Liver (tissue), 9 donors: ENCODE measurements around the gene S1PR1. TPM values are rescaled to one million over a fixed set of nuclear protein-coding genes. Genes with fewer than 3 reads are reported as not detected.

Experiments
- DNase-seq: peaks from one replicate; pipeline ENCODE4 v3.0.0-alpha.2; 2017; ENCODE audit warnings: low spot score
- H3K27ac ChIP-seq, 2 donors: one replicate each; pipeline ENCODE4 v1.7.0; 2013; ENCODE audit warnings: inconsistent platforms in 2 of 2, low read length in 2 of 2, control low read depth in 1 of 2, low read depth in 1 of 2, mild to moderate bottlenecking in 1 of 2
- H3K27me3 ChIP-seq, 4 donors: one replicate each; pipeline versions ENCODE4 v1.6.1 to v1.7.0; 2013; ENCODE audit warnings: low read length in 3 of 4, inconsistent platforms in 1 of 4, mild to moderate bottlenecking in 1 of 4, moderate library complexity in 1 of 4; ENCODE audit not compliant: control insufficient read depth in 4 of 4, insufficient read depth in 4 of 4
- H3K36me3 ChIP-seq, 4 donors: one replicate each; pipeline versions ENCODE4 v1.6.1 to v1.7.0; 2013; ENCODE audit warnings: low read length in 3 of 4, mild to moderate bottlenecking in 3 of 4, low read depth in 1 of 4, moderate library complexity in 1 of 4; ENCODE audit not compliant: control insufficient read depth in 4 of 4, insufficient read depth in 3 of 4
- H3K4me1 ChIP-seq, 4 donors: one replicate each; pipeline versions ENCODE4 v1.6.1 to v1.7.0; 2013; ENCODE audit warnings: low read length in 3 of 4, mild to moderate bottlenecking in 3 of 4, moderate library complexity in 1 of 4; ENCODE audit not compliant: control insufficient read depth in 4 of 4, insufficient read depth in 4 of 4
- H3K4me3 ChIP-seq, 3 donors: one replicate each; pipeline versions ENCODE4 v1.6.1 to v1.7.0; 2013; ENCODE audit warnings: low read length in 3 of 3, control low read depth in 1 of 3, low read depth in 1 of 3, mild to moderate bottlenecking in 1 of 3
- H3K9ac ChIP-seq, 2 donors: one replicate each; pipeline ENCODE4 v1.7.0; 2013; ENCODE audit warnings: low read length in 2 of 2, mild to moderate bottlenecking in 2 of 2, moderate library complexity in 2 of 2, control low read depth in 1 of 2, low read depth in 1 of 2
- H3K9me3 ChIP-seq, 4 donors: one replicate each; pipeline versions ENCODE4 v1.6.1 to v1.7.0; 2013; ENCODE audit warnings: low read length in 3 of 4; ENCODE audit not compliant: control insufficient read depth in 4 of 4
- ATF3 ChIP-seq: IDR thresholded peaks from 2 replicates; pipeline ENCODE4 v1.6.1; 2016; ENCODE audit warnings: antibody characterized with exemption
- CTCF ChIP-seq: fragments of 150-350 bp; IDR thresholded peaks from 2 replicates; pipeline ENCODE4 v1.5.1; 2017; ENCODE audit warnings: improper control_type of control experiment, low read depth, low read length; ENCODE audit not compliant: missing input control
- EGR1 ChIP-seq, 2 donors: IDR thresholded peaks; 2 replicates each; pipeline ENCODE4 v1.6.1; 2016 to 2018; ENCODE audit warnings: antibody characterized with exemption in 2 of 2, low read depth in 2 of 2
- FOXA1 ChIP-seq: IDR thresholded peaks from 2 replicates; pipeline ENCODE4 v1.6.1; 2016; ENCODE audit warnings: antibody characterized with exemption
- FOXA2 ChIP-seq: IDR thresholded peaks from 2 replicates; pipeline ENCODE4 v1.6.1; 2016; ENCODE audit warnings: antibody characterized with exemption
- GABPA ChIP-seq, 2 donors: IDR thresholded peaks in 1 of 2; conservative IDR thresholded peaks in 1 of 2; 2 replicates each; pipeline ENCODE4 v1.6.1; 2016; ENCODE audit warnings: antibody characterized with exemption in 2 of 2, mild to moderate bottlenecking in 1 of 2, moderate library complexity in 1 of 2
- HNF4A ChIP-seq, 2 donors: conservative IDR thresholded peaks; 2 replicates each; pipeline ENCODE4 v1.6.1; 2016; ENCODE audit warnings: antibody characterized with exemption in 2 of 2, mild to moderate bottlenecking in 2 of 2
- HNF4G ChIP-seq: IDR thresholded peaks from 2 replicates; pipeline ENCODE4 v1.6.1; 2016; ENCODE audit warnings: antibody characterized with exemption
- JUND ChIP-seq, 2 donors: IDR thresholded peaks; 2 replicates each; pipeline ENCODE4 v1.6.1; 2016; ENCODE audit warnings: antibody characterized with exemption in 2 of 2
- MAX ChIP-seq: IDR thresholded peaks from 2 replicates; pipeline ENCODE4 v1.6.1; 2016; ENCODE audit warnings: antibody characterized with exemption
- NR2F2 ChIP-seq: IDR thresholded peaks from 2 replicates; pipeline ENCODE4 v1.6.1; 2016; ENCODE audit warnings: antibody characterized with exemption
- RAD21 ChIP-seq, 2 donors: IDR thresholded peaks; 2 replicates each; pipeline ENCODE4 v1.6.1; 2016; ENCODE audit warnings: antibody characterized with exemption in 2 of 2, mild to moderate bottlenecking in 2 of 2
- REST ChIP-seq: IDR thresholded peaks from 2 replicates; pipeline ENCODE4 v1.6.1; 2016; ENCODE audit warnings: antibody characterized with exemption, mild to moderate bottlenecking
- RXRA ChIP-seq, 2 donors: IDR thresholded peaks; 2 replicates each; pipeline ENCODE4 v1.6.1; 2017 to 2018; ENCODE audit warnings: antibody characterized with exemption in 2 of 2, mild to moderate bottlenecking in 1 of 2
- SP1 ChIP-seq: IDR thresholded peaks from 2 replicates; pipeline ENCODE4 v1.6.1; 2018; ENCODE audit warnings: antibody characterized with exemption, mild to moderate bottlenecking
- TAF1 ChIP-seq: conservative IDR thresholded peaks from 2 replicates; pipeline ENCODE4 v1.6.1; 2016; ENCODE audit warnings: antibody characterized with exemption, mild to moderate bottlenecking
- YY1 ChIP-seq: IDR thresholded peaks from 2 replicates; pipeline ENCODE4 v1.6.1; 2016; ENCODE audit warnings: antibody characterized with exemption, mild to moderate bottlenecking
- ZBTB33 ChIP-seq: IDR thresholded peaks from 2 replicates; pipeline ENCODE4 v1.6.1; 2016; ENCODE audit warnings: antibody characterized with exemption
- WGBS: extraction: QIAGEN DNeasy Blood & Tissue Kit; methylation state at CpG from one replicate; pipeline ENCODE4 v1.1.7; 2013; 5-methylcytosine and 5-hydroxymethylcytosine counted together
- polyA plus RNA-seq, 2 donors: library from polyadenylated mRNA; stranded (reverse) in 1 of 2; unstranded in 1 of 2; fragments of 200-250 nt in 1 of 2; fragments of >200 nt in 1 of 2; fragmentation: Nextera tagmentation in 1 of 2; extraction: Ambion mirVana in 1 of 2; gene quantifications; one replicate each; pipeline versions ENCODE4 v1.2.1 to v1.2.3, GENCODE V29; 2013 to 2015
- total RNA-seq, 2 donors: library from RNA; depleted of rRNA; stranded (reverse); fragments of >200 nt; gene quantifications; one replicate each; pipeline ENCODE4 v1.2.3, GENCODE V29; 2014
- donor health status: healthy.
- donor health status: healthy.
- donor health status: healthy.
- donor health status: healthy.
- donor health status: healthy.

Gene S1PR1
- total and polyA plus RNA-seq, 4 donors, result 7.8 to 13.9 (median 11.1) TPM

GRCh38 chr1:101193733-101194169 lies 43.1 kb upstream of the S1PR1 start:
- no peaks in the 10 kb centered on the region for H3K9me3 ChIP-seq
- peaks cover 0 to 23% (median 13%) of the 10 kb centered on the region in 4 donors for H3K4me1 ChIP-seq
- peak; percentile 86 for TF ChIP-seq TAF1
- TF ChIP-seq EGR1 (IDR thresholded peaks at IDR 0.05; ENCODE audit: low read depth in 2 of 2), result peak; percentile 79 to 92
- peak; percentile 87 for TF ChIP-seq REST
- peak; percentile 96 to 98 for TF ChIP-seq JUND (IDR thresholded peaks at IDR 0.05)
- peak; percentile 99 for TF ChIP-seq RXRA (IDR thresholded peaks at IDR 0.05)
- peak; percentile 95 for TF ChIP-seq HNF4G
- peak; percentile 72 for TF ChIP-seq FOXA2
- peak; percentile 98 for TF ChIP-seq SP1
- TF ChIP-seq MAX, result peak; percentile 75
- peak; percentile 73 for TF ChIP-seq FOXA1
- no peak for TF ChIP-seq CTCF
- peak; percentile 69 for TF ChIP-seq NR2F2
- peak; percentile 94 for TF ChIP-seq ATF3
- peak in 1 of 2 donors; percentile 36 for TF ChIP-seq GABPA (IDR thresholded peaks at IDR 0.05 in 1 of 2, conservative IDR thresholded peaks at IDR 0.05 in 1 of 2)
- peak; percentile 83 for TF ChIP-seq ZBTB33
- TF ChIP-seq RAD21 (IDR thresholded peaks at IDR 0.05), result peak; percentile 67 to 68
- peak; percentile 92 for TF ChIP-seq YY1
- TF ChIP-seq HNF4A (conservative IDR thresholded peaks at IDR 0.05), result peak; percentile 99 to 100
- H3K27me3 ChIP-seq, result no peaks in the 10 kb centered on the region
- H3K36me3 ChIP-seq, result no peaks in the 10 kb centered on the region
- peak overlapping the region; percentile 35 to 75 for H3K9ac ChIP-seq
- WGBS, result 34% methylated on average over 4 of the region's 4 CpGs
- H3K4me3 ChIP-seq, result peak overlapping the region; percentile 45 to 52 (median 49)
- H3K27ac ChIP-seq, result peak overlapping the region; percentile 70
- peak; percentile 65 for DNase-seq
